Right renal cortex interstitium (tissue), 3 donors: Measurements from ENCODE around the gene PKMYT1. TPM values are rescaled to one million over a fixed set of nuclear protein-coding genes. Genes with fewer than 3 reads are reported as not detected.

Experiments
- DNase-seq, 3 donors: peaks; one replicate each; pipeline ENCODE4 v3.0.0-alpha.2; 2013; ENCODE audit warnings: low read depth in 3 of 3, low spot score in 2 of 3
- polyA plus RNA-seq, 3 donors: library from polyadenylated mRNA; unstranded; fragments of 120-200 nt; gene quantifications; one replicate each; pipeline ENCODE4 v1.2.1, GENCODE V29; 2013; ENCODE audit not compliant: insufficient read length in 3 of 3

Gene PKMYT1
- polyA plus RNA-seq, 3 donors, result 11.3 to 12.5 (median 11.4) TPM

DNA sequence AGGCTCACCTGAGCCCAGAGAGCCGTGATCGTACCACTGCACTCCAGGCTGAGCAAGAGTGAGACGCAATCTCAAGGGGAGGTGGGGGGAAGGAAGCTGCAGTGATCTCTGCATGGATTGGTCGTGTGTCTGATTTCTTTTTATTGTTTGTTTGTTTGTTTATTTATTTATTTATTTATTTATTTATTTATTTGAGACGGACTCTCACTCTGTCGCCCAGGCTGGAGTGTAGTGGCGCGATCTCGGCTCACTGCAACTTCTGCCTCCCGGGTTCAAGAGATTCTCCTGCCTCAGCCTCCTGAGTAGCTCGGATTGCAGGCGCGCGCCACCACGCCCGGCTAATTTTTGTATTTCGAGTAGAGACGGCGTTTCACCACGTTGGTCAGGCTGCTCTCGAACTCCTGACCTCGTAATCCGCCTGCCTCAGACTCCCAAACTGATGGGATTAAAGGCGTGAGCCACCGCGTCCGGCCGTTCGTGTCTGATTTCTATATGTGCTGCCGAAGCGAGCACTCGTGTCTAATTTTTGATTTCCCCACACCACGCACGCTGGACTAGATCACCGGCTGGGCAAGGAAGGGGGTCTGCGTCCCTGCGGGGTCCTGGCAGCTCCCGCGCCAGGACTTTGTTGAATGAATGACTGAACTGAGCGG lies 39.5 kb upstream of the PKMYT1 start:
- DNase-seq, result no peak

DNA sequence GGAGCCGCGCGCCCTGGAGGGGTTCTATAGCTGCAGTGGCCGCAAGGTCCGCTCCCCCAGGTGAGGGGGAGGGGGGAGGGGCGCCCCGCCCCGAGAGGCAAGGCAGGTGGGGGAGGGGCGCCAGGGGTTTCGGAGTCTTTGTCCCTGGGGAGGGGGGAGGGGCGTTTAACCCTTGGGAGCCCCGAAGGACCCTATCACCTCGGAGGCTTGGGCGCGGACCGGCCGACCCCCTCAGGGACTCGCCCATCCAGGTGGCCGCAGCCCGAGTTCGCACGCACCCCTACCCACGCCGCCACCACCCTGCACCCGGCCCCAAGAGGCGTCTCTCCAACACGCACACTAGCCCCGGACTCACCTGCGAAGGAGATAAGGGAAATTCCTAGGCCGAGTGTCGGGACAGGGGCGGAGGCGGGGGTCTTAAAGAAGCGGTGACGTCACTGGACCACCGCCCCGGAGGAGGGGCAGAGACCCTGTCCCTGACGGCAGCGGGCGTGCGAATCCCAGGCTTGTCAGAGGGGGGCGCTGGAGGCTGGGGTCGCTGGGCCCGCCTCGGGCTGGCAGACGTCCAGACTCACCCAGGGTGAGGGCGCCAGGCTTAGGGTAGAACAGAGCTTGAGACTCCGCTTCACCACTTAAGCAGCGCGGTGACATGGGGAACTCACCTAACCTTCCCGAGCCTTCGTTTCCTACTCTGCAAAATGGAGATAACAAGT lies 37.7 kb upstream of the PKMYT1 start, which contains the start of gene CLDN6:
Gene CLDN6, minus strand, starts transcription at position 390 of the 713 bp plus-strand sequence. CDS start 2,162 bp downstream, outside the sequence.
- DNase-seq, result no peak

DNA sequence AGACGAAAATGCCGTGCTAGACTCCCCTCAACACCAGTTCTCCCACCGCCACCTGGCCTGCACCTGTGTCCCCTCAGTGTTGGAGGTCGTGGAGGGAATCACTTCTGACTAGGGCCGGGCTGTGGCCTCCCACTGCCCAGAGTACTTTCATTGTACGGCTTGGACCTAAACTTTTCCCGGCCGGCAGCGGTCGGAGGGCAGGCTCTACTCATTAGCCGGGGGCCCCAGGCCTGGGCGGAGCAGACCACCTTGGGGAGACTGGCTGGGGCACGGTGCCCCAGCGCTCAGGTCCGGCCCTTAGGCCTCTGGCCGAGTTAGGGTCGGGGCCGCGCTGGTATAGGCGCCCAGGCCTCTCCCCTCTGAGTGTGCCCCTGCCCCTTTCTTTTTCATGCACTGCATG lies 37.1 kb upstream of the PKMYT1 start:
- no peak for DNase-seq

DNA sequence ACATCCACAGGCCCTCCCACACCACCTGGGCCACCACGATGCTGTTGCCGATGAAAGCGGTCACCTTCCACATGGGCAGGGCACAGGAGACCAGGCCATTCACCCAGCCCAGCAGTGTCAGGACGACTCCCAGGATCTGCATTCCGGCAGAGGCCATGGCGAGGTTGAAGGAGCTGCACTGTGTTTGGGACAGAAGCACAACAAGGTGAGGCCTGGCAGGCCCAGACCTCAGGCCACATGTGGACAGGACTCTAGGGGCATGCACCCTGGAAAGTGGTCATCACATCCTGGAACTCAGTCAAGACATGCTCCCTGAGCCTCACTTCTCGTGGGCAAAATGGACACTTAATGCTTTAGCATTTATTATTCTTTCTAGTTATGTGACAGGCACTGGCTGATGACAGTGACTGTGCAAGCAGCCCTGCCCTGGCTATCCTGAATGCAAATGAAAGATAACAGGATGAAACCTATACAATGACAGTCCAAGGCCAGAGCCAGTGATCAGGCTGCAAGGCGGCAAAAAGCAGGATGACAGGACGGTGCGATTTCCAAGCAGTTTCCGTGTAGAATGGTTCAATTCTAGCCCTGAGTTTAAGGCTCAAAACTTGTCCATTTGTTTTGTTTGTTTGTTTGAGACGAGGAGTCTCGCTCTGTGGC lies 35.7 kb upstream of the PKMYT1 start:
- DNase-seq, result no peak

DNA sequence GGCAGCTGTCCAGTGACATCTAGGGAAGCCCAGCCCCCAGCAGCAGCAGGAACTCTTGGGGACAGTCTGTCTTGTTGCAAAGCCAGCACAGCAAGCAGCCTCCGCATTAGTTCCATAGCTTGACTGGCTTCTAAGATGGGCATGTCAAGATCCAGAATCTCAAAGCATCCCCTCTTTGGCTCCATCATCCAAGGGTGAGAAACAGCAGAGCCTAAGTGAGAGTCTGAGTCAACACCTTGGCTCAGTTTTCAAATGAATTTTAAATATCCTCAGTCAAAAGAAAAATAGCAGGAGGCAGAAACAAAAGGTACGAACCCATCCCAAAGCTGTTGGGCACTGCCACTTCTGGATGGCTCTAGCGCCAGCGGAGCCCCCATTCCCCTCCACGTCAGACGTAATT lies 34.7 kb upstream of the PKMYT1 start:
- DNase-seq, result no peak

DNA sequence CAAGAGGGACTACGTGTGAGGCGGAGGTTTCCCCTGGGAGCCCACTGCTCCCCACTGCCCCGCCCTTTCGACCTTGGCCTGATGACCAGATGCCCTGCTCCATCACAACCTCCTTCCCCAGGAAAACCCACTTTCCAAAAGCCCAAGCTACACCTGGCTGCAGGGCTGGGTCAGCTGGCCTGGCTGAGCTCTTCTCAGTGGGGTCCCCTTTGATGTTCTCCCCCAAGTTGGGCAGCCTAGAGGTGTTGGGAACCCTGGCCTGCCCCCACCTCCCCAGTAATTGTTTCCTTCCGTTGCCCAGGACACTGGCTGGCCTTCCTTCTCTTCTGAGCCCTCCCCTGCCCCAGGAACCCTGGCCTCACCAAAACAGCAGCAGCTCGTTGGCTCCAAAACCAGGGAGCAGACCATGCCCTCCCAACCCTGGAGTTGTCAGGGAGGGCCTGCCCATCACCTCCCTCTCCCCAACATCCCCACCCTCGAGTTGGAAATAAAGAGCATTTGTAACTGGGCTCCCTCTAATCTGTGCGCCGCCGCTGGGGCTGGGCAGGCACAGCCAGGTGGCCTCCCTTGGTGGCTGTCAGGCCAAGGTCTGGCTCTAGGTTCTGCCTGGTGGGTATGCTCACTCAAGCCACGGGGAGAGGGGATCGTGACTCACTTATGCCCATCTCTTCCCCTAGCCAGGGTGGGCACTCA lies 33.9 kb upstream of the PKMYT1 start:
- DNase-seq, result no peak

DNA sequence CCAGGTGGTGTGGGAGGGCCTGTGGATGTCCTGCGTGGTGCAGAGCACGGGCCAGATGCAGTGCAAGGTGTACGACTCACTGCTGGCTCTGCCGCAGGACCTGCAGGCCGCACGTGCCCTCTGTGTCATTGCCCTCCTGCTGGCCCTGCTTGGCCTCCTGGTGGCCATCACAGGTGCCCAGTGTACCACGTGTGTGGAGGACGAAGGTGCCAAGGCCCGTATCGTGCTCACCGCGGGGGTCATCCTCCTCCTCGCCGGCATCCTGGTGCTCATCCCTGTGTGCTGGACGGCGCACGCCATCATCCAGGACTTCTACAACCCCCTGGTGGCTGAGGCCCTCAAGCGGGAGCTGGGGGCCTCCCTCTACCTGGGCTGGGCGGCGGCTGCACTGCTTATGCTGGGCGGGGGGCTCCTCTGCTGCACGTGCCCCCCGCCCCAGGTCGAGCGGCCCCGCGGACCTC lies 33.3 kb upstream of the PKMYT1 start:
- DNase-seq, result no peak

DNA sequence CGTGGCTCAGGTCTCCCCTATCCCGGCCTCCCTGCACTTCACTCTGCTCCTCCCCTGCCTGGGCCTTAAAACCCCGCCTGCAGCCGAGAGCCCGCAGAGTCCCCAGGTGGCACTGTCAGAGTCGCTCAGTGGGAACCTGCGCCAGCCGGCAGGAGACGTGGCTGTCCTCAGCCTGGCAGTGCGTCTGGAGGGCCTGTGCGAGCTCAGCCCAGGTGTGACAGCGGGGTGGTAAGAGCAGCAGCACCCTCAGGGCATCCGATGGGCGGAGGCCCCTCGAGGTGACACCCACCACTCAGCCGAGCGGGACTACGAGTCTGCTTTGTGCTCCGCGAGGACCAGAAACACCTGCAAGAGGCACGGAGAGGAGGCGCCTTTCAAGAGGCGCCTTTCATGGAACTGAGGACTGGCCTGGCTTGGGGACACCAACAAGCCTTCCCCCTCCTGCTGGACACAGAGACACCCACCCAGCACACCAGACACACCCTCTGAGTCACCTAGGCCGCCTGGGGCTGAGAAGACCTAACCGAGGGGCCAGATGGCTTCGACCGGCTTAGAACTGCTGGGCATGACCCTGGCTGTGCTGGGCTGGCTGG lies 32.7 kb upstream of the PKMYT1 start, which contains the start of gene CLDN9:
Gene CLDN9, plus strand, starts transcription at position 96 of the 593 bp plus-strand sequence. Its CDS starts 440 bp downstream, at position 536.
- DNase-seq, result no peak

DNA sequence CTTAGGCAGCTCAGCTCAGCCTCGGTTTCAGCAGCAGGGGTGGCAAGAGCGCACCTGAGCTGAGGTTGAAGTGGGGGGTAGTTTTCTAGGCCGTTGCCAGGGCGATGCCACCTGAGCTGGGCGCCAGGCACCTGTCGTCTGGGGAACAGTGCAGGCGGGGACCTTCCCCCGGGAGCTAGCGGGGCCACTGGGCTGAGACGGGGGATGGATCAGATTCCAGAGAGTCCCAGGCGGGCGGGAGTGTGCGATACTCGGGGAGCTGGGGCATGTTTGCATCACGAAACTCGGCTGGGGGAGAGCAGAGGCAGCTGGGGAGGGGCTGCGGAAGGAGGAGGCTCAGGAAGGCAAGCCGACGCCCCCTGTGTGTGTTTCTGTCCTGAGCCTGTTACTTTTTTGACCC lies 32.0 kb upstream of the PKMYT1 start:
- DNase-seq, result no peak

DNA sequence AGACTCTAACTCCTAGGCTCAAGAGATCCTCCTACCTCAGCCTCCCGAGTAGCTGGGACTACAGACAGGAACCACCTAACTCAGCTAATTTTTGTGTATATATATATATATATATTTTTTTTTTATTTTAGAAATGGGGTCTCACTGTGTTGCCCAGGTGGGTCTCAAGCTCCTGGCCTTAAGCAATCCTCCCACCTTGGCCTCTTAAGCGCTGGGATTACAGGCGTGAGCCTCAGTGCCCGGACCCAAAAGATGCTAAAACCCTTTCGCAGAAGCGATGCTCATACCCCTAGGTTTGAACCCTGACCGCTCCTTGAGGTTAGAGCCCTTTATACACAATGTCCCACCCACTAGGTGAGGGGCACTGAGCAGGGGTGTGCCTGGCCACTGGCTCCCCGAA lies 30.3 kb upstream of the PKMYT1 start:
- DNase-seq, result no peak

DNA sequence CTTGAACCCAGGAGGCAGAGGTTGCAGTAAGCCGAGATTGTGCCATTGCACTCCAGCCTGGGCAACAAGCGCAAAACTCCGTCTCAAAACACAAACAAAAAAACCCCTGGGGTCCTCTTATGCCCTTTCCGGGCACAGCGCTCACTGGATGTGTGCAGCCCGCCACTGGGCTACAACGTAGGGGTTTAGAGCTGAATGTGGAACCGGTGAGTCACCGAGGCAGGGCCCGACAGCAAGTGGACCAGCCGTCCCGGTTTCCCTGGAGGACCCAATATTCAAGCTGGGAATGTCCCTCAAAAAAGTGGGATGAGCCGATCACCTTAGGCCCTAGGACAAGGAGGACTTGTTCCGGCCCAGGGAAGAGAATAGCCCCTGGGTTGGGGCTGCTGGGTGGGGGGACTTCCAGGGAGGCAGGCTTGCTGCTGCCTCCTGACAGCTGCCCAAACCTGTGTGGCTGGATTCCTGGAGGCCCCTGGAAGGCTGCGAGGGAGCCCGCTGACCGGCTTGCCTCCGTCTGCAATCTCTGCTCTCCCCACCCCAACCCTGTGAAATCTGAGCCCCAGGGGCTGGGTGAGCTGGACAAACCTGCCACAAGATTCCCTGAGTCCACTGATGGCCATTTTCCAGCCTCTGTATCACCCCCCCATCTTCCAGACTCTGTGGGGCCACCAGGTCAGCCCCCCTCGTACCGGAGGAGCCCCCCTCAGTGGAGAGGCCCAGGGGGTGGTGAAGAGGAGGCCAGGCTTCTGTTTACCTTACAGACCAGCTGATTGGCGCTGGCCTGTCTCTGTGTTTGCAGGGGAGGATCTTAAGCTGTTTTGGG lies 29.5 kb upstream of the PKMYT1 start:
- DNase-seq, result no peak

DNA sequence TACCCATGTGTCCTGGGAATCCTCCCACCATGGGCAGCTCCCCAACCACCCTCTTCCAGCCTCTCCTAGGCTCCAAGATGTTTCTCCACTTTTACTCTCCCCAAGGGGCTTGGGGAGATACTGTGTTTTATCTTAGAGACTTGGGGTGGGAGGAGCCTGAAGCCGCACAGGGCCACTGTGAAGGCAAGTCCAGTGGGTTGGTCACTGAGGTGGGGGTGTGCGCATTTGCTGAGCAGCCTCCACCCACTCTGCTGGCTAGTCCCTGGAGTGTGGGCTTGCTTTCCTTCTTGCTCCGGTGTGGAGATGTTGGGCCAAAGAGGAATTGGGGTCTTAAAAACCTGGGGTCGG lies 28.4 kb upstream of the PKMYT1 start:
- DNase-seq, result no peak

DNA sequence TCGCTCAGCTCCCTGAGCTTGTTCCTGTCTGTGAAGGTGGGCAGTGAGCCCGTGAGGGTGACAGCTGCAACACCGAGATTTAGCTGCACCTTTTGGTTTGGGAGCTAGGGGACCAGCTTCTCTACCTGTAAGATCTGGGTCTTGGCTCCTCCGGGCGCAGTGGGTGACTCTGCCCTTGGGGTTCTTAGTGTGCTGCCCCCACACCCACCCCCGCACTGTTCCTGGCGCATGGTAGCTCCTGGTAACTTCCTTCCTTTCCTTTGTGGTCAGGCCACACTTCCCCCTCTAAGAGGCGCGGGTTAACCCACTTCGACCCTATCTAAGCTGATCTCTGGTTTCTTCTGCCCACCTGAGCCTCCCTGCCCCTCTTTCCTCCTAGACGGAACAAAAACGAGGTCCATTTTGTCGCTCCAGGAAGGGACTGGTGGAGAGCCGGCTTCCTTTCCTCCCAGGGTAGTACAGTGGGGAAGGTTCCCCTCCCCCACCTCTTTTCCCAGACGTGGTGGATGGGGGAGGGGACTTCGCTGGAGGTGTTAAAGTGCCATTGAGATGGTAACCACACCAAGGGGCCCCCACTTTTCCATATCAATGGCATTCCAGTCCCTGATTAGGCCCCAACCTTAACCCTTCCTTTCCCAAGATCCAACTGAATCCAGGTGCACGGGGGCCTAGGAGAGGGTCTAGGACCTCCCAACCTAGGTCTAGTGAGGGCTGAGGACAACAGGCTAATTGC lies 27.9 kb upstream of the PKMYT1 start:
- DNase-seq, result no peak

DNA sequence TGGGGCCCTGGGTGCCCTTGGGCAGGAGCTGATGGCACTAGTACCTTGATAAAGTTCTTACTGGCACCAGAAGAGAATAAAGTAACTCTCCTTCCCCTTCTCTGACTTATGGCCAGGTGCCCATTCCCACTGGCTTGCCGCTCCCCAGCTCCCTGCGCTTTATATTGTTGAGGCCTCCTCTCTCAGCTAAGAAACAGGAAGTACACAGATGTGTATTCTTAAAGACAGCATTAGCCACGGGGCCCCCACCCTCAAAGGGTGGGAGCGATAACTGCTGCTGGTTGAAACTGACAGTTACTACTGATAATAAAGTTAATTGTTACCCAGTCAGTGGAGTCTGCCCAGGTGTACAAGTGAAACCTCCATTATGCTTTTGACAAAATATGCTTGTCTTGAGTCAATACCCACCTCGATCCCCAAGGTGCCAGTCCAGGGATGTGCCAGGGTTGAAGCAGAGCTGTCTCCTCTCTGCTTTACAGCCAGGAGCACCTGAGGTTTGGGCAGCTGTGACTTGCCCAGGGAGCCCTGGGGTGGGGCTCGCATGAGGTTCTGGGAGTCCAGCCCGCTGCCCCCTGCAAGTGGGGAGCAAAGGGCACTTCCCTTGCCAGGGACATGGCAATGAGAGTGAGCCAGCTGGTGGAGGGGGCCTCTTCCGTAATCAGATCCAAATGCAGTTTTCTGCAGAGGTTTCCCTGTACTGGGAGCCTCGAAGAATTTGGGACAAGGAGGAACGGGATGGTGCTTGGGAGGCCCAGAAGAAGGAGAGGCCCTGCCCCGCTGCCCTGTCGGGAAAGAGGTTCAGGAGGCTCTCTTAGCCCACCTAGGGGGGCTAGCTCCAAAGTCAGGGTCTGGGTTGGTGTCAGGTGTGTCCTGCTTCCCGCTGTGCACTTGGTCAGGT lies 27.1 kb upstream of the PKMYT1 start:
- no peak for DNase-seq

DNA sequence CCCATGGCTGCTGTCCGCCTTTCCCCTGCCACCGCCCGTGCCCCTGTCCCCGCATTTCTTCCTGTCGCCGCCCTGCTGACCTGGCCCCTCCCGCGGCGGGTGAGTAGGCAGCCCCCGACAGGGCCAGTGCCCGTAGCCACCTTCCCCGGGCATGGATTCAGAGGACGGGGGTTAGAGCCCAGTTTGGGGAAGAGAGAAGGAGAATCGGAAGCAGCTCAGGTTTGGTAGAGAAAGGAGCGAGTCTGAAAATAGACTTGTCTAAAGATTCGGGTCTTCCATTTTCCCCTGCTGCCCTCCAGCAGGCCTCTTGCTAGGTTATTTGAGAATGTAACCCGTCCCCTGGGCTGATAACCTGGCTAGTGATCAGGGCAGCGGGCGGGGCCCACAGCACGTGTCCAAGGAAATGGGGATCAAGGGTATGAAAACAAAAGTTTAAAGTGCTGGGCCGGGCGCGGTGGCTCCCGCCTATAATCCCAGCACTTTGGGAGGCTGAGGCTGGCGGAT lies 24.6 kb upstream of the PKMYT1 start:
- no peak for DNase-seq

DNA sequence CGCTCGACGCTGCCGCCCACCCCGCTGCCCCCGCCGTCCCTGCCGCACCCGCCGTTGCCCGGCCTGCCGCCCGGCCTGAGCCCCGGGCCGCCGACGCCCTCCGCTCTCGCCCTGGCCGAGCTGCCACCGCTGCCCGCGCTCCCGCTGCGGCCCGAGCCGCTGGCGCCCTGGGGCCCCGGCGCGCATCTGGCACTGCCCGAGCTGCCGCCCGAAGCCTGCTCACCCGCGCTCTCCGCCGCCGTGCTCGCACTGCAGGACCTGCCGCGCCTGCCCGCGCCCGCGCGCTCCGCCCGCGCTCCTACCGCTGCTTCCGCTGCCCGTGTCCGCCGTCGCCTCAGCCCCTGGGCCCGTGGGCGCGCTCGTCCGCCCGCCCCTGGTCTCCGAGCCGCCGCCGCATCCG lies 24.1 kb upstream of the PKMYT1 start:
- no peak for DNase-seq

DNA sequence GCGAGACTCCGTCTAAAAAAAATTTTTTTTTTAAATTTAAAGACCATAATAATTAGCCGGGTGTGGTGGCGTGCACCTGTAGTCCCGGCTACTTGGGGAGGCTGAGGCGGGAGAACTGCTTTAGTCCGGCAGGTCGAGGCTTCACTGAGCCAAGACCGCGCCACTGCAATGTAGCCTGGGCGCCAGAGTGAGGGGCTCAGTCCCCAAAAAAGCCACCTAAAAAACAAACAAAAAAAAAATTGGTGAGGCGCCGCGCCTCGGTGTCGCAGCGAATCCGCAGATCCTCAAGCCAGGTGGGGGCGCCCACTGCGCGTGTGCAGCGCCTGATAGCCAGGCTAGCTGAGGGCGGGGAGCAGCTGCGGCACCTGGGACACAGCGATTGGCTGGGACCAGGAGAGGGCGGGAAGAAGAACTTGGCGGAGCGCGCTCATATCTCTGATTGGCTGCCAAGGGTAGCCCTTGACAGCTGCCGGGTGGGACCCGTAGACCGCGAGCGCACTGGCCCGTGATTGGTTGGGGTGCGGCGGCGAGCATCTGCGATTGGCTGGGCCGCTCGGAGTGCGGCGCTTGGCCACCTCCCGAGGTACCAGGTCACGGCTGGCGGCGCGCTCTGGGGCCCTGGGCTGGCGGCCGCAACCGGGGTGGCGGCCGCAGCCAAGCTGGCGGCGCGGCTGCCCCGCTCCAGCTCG lies 23.5 kb upstream of the PKMYT1 start:
- peak; percentile 88 to 94 (median 90) for DNase-seq
